GM21528 (cell line): ENCODE results near the gene PIGU.
"Not testable (repeated sequence)": the region's sequence is repeated elsewhere in the genome, so short reads cannot be mapped to it uniquely, and the experiment has no call there.

ENCODE experiments used
- ATAC-seq: cut with Tn5 transposase; IDR thresholded peaks from one replicate; pipeline ENCODE4 v1.9.1; 2021; ENCODE audit warnings: mild to moderate bottlenecking, moderate library complexity; ENCODE audit not compliant: unreplicated experiment, low FRiP score

PIGU gene

DNA sequence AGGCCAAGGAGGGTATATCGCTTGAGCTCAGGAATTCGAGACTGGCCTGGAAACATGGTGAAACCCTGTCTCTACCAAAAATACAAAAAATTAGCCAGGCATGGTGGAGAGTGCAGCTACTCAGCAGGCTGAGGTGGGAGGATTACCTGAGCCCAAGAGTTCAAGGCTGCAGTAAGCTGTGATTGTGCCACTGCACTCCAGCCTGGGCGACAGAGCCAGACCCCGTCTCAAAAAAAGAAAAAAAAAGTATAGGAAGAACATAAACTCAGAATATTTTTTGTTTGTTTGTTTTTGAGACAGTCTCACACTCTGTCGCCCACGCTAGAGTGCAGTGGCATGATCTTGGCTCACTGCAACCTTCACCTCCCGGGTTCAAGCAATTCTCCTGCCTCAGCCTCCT, 12.1 kb downstream of the PIGU start:
- not testable (repeated sequence) for ATAC-seq

DNA sequence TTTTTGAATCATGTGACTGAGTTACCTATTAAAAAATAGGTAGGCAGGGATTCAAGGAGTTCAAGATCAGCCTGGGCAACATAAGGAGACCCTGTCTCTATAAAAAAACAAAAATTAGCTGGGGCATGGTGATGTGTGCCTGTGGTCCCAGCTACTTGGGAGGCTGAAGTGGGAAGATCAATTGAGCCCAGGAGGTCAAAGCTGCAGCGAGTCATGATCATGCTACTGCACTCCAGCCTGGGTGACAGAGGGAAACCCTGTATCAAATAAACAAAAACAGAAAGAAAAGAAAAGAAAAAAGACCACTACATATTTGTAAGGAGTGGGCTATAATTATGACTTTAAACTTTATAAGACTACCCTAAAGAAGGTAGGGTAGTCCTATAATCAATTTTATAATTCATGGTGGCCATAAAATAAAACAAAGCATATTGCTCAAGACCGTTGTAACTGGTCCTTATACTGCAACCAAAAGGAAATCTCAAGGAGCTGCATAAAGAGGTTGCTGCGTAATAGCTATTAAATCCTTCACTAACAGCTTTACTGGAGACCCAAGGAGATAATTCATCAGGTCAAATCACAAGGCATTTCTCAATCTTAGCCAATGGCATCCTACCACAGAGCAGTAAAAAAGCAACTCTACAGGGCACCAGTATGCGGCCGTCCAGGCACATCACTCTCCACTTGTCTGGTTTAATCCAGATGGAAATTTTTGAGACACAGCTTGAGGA, 13.5 kb downstream of the PIGU start:
- ATAC-seq = no peak

DNA sequence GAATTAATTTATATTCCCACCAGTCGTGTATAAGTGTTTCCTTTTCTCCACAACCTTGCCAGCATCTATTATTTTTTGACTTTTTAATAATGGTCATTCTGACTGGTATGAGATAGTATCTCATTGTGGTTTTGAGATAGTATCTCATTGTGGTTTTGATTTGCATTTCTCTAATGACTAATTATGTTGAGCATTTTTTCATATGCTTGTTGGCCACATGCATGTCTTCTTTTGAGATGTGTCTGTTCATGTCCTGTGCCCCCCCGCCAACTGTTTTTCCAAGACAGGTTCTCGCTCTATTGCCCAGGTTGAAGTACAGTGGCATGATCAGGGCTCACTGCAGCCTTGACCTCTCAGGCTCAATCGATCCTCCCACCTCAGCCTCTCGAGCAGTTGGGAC, 15.1 kb downstream of the PIGU start:
- ATAC-seq = not testable (repeated sequence)

GRCh38 chr20:34658654-34659053, 18.2 kb downstream of the PIGU start:
- ATAC-seq = not testable (repeated sequence)

DNA sequence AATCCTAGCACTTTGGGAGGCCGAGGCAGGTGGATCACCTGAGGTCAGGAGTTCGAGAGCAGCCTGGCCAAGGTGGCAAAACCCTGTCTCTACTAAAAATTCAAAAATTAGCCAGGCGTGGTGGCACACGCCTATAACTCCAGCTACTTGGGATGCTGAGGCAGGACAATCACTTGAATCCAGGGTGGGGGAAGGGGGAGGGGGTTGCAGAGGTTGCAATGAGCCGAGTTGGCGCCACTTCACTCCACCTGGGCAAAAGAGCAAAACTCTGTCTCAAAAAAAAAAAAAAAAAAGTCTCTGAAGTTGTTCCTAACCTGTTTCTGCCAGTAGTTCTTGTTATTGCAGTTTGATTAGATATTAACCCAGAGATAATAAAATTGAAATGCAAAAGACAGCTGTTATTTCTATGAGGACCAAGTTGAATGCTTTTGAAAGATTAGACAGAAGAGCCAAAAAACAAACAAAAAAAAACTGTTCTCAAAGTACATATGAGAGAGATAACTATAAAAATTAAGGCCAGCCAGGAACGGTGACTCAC, 22.6 kb downstream of the PIGU start:
- ATAC-seq = no peak

- ATAC-seq = no peak
Observed at GRCh38 chr20:34651200-34651599, 25.7 kb downstream of the PIGU start.

GRCh38 chr20:34647737-34648136, 29.2 kb downstream of the PIGU start:
- ATAC-seq = no peak

- ATAC-seq = no peak
Observed at GRCh38 chr20:34644951-34645350, 31.9 kb downstream of the PIGU start.

- ATAC-seq = no peak
Observed at GRCh38 chr20:34644345-34644744, 32.5 kb downstream of the PIGU start.

DNA sequence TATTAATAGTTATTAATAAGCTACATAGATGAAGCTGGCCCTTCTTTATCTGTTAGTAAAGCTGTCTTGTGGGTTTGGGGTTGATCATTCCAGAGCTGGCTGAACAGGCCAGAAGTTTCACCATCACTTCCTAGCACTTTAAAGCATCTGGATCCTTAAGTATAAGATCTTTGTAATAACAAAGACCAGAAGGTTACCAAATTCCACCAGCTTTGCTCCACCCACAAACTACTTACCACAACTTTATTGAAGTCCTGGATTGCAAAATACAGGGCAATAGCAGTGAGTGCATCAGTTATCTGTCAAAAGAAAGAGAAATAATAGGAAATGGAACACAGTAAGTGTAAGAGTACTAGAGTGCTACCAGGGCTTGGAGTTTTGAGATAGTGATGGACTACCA, 33.0 kb downstream of the PIGU start:
- no peak for ATAC-seq

- ATAC-seq = no peak
Observed at GRCh38 chr20:34642009-34642408, 34.9 kb downstream of the PIGU start.

- ATAC-seq = no peak
Observed at GRCh38 chr20:34639755-34640222, 37.1 kb downstream of the PIGU start.

GRCh38 chr20:34638532-34638931, 38.4 kb downstream of the PIGU start:
- no peak for ATAC-seq

- no peak for ATAC-seq
Observed at GRCh38 chr20:34638039-34638292, 38.9 kb downstream of the PIGU start.

DNA sequence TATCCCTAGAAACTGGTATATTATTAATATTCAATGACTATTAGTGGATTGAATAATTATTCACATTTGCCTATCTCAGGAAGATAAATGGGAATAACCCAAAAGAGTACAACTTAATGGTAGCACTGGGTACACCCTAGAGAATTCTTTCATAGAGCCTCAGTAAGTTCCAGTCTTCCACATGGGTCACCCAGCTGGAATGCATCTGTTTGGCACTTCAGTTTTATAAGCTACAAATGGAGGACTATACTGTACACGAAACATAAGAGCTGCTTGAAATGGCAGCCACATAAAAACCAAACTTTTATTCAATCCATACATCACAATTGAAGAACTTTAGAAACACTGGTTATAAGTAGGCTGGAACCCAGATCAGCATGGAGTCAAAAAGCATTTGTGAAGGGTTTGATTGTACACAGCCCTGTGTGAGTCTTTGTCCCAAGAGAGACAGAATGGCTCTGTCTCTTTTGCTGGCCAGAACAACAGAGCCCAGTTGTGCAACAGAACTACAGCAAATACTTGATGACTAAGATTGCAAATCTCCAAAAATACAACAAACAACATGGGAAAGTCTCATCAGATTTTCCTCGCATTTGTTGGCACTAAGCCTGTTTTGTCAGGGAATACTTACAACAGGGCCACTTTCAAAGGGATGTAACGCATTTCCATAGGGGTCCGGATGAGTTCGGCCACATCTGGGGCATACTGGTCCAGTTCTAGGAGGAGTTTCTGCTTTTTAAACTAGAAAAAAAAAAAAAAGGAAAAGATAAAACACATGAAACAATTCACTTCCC, 39.5 kb downstream of the PIGU start:
- ATAC-seq = no peak

- ATAC-seq = no peak
Observed at GRCh38 chr20:34636648-34637047, 40.2 kb downstream of the PIGU start.

DNA sequence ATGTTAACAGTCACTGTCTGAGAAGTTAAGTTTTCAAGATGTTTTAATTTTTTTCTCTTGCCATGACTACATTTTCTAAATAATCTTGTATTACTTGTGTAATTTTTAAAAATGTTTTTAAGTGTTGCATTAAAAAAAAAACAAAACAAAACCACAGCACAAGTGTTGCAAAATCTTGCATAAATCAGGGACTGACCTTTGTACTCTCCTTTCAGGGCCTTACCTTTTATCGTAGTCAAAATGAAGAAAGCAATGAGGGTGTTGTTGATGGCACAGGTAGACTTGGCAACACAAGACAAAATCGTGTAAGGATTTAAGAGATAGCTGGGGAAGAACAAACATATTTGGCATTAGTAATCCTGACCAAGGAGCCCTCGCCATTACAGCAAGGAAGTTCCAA, 42.5 kb downstream of the PIGU start:
- no peak for ATAC-seq

DNA sequence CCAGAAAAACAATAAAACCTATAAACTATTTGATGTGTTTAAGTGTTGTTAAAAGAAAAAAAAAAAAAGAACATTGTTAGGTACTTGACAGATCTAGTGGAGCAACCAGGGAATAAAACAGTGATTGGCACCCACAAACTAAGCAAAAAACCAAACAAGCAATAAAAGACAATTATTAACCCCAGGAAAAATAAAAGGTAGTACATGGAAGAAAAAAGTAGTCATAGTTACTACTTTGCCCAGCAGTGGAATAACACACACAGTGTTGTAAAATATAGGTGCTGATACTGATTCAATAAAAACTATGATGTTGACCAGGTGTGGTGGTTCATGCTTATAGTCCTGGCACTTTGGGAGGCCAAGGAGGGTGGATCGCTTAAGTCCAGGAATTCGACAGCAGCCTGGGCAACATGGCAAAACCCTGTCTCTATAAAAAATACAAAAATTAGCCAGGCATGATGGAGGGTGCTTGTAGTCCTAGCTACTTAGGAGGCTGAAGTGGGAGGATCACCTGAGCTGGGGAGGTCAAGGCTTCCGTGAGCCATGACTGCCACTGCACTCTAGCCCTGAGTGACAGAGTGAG, 43.9 kb downstream of the PIGU start:
- ATAC-seq = no peak

DNA sequence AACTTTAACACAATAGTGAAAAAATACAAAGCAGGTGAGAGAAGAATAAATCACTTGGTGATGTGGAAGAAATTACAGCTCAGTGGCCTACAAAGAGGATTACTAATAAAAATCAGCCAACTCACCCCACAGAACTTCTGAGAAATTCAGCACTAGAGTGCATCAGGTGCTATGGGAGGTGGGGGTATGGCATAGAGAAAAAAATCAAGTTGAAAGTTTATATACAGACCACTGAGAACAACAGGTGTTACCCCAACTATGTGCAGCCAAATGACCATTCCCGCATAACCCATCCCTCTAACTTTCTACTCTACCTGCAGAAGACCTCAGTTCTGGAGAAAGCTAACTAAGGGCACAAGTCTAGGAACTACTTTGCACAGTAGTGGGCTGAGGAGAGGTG, 47.0 kb downstream of the PIGU start:
- ATAC-seq = no peak

- no peak for ATAC-seq
Observed at GRCh38 chr20:34629342-34629741, 47.5 kb downstream of the PIGU start.

GRCh38 chr20:34628026-34628425, 48.9 kb downstream of the PIGU start:
- no peak for ATAC-seq

DNA sequence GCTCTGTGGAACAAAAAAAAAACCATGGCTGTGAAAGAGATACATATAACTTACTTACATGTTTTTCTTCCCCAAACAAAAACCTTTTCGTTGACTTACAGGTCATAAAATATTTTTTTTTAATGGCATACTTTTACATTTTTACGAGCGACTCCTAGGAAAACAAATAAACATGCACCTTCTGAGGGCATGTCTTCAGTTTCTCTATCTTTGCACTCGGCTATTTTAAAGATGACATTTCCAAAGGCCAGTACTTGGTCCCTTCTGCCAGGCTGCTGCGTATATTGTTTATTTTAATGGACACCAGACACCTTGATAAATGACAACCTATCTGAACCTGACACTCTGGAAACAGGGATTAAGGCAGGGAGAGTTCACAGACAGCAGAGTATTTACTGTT, 49.4 kb downstream of the PIGU start:
- no peak for ATAC-seq
